OCI-LY7 (cell line): ENCODE measurements around the gene PDE9A. TPM values are rescaled to one million over a fixed set of nuclear protein-coding genes. Genes with fewer than 3 reads are reported as not detected.

Experiments
- BruUV-seq: library from RNA; stranded (reverse); fragments of 400-500 nt; replicated peaks from 2 replicates; lab custom pipeline; 2021; lab: Mats Ljungman, UMichigan
- CTCF ChIA-PET: fragments of 300-600 bp; sonication (Branson Sonifier 250); formaldehyde crosslinking; loops from one replicate; lab custom pipeline; 2022; ENCODE audit warnings: antibody characterized with exemption; ENCODE audit not compliant: unreplicated experiment; lab: Charles Lee
- POLR2A ChIA-PET: fragments of 300-600 bp; sonication (Branson Sonifier 250); formaldehyde crosslinking; loops from one replicate; lab custom pipeline; 2022; ENCODE audit warnings: antibody characterized with exemption; lab: Charles Lee
- DNase-seq: peaks from one replicate; pipeline ENCODE4 v3.0.0-alpha.2; 2015; ENCODE audit warnings: low spot score
- H2AFZ ChIP-seq: fragments of 200-600 bp; sonication (generic), shearing (Covaris generic); 2 replicates; pipeline ENCODE4 v1.6.1; 2014; ENCODE audit warnings: mild to moderate bottlenecking, antibody characterized with exemption, low read length, moderate library complexity
- H3K27ac ChIP-seq: fragments of 200-600 bp; sonication (generic); 2 replicates; pipeline ENCODE4 v1.5.1; 2014; ENCODE audit warnings: mixed run types, low read depth, mild to moderate bottlenecking, moderate library complexity, low read length, inconsistent platforms; ENCODE audit not compliant: poor library complexity, severe bottlenecking
- H3K36me3 ChIP-seq: fragments of 200-600 bp; sonication (generic); 2 replicates; pipeline ENCODE4 v1.6.1; 2014; ENCODE audit warnings: mild to moderate bottlenecking, antibody characterized with exemption, low read length, moderate library complexity, mixed read lengths; ENCODE audit not compliant: insufficient read depth
- H3K4me1 ChIP-seq: fragments of 200-600 bp; sonication (generic); 2 replicates; pipeline ENCODE4 v1.5.1; 2014; ENCODE audit warnings: mild to moderate bottlenecking, low read length; ENCODE audit not compliant: insufficient read depth, poor library complexity, severe bottlenecking
- H3K4me2 ChIP-seq: fragments of 200-600 bp; sonication (generic); 2 replicates; pipeline ENCODE4 v1.6.1; 2014; ENCODE audit warnings: mild to moderate bottlenecking, low read length
- H3K4me3 ChIP-seq: fragments of 200-600 bp; sonication (generic); 2 replicates; pipeline ENCODE4 v1.5.1; 2014; ENCODE audit warnings: mild to moderate bottlenecking, low read depth, low read length; ENCODE audit not compliant: poor library complexity, severe bottlenecking
- H3K79me2 ChIP-seq: fragments of 200-600 bp; sonication (generic); 2 replicates; pipeline ENCODE4 v1.6.1; 2016; ENCODE audit warnings: low read depth, mild to moderate bottlenecking, low read length, moderate library complexity, mixed read lengths; ENCODE audit not compliant: insufficient read depth
- H3K9me2 ChIP-seq: fragments of 200-600 bp; sonication (generic); 2 replicates; pipeline ENCODE4 v1.6.1; 2016; ENCODE audit warnings: mild to moderate bottlenecking, low read length, mixed read lengths; ENCODE audit not compliant: insufficient read depth
- H3K9me3 ChIP-seq: fragments of 200-600 bp; sonication (generic); 2 replicates; pipeline ENCODE4 v1.6.1; 2014; ENCODE audit warnings: mild to moderate bottlenecking, mixed run types, low read length, mixed read lengths
- H4K20me1 ChIP-seq: fragments of 200-600 bp; sonication (generic); 2 replicates; pipeline ENCODE4 v1.6.1; 2014; ENCODE audit warnings: mild to moderate bottlenecking, antibody characterized with exemption, low read length, moderate library complexity, mixed read lengths; ENCODE audit not compliant: insufficient read depth
- CTCF ChIP-seq: fragments of 200-600 bp; sonication (generic); conservative IDR thresholded peaks from 2 replicates; pipeline ENCODE4 v1.5.1; 2014; ENCODE audit warnings: mild to moderate bottlenecking, antibody characterized with exemption, low read length, moderate library complexity, mixed read lengths
- EZH2phosphoT487 ChIP-seq: fragments of 200-600 bp; sonication (generic); IDR thresholded peaks from 2 replicates; pipeline ENCODE4 v1.6.1; 2018; ENCODE audit warnings: low read depth, borderline replicate concordance, mild to moderate bottlenecking, mixed run types, antibody characterized with exemption, low read length, moderate library complexity, mixed read lengths
- intact Hi-C: fragments of 100-400 bp; cut with micrococcal nuclease; formaldehyde crosslinking; loops from one replicate; pipeline ENCODE4 v1.10.0; 2022; ENCODE audit not compliant: unreplicated experiment
- total RNA-seq, 2 experiments: library from RNA; depleted of rRNA in 1 of 2; stranded (reverse); fragments of >200 nt in 1 of 2; shearing (Covaris generic) in 1 of 2; gene quantifications; 2 replicates each; pipeline ENCODE4 v1.2.3, GENCODE V29; 2014 to 2022

Gene PDE9A
- total RNA-seq, 2 experiments from 2014 or later: 11.4 to 22.4 TPM

- H3K4me1 ChIP-seq: no peaks in the 10 kb centered on the region
- H3K9me2 ChIP-seq: no peaks in the 10 kb centered on the region
- TF ChIP-seq CTCF: no peak
- no peak for TF ChIP-seq EZH2phosphoT487
- H3K4me3 ChIP-seq: no peak overlapping the region
- no peaks in the 10 kb centered on the region for H4K20me1 ChIP-seq
- ChIA-PET POLR2A (no interaction called here), CTCF (no interaction called here)
- no TSS peak for BruUV-seq
- intact Hi-C loops: no loop called here
- no peaks in the 10 kb centered on the region for H3K36me3 ChIP-seq
- H2AFZ ChIP-seq: no peak overlapping the region
- H3K9me3 ChIP-seq: no peaks in the 10 kb centered on the region
- no peaks in the 10 kb centered on the region for H3K79me2 ChIP-seq
- no peak overlapping the region for H3K4me2 ChIP-seq
- DNase-seq: no peak
- H3K27ac ChIP-seq: no peak overlapping the region
Observed at GRCh38 chr21:42701706-42702456, 48.5 kb downstream of the PDE9A start.

GRCh38 chr21:42702720-42703119, 49.3 kb downstream of the PDE9A start:
- Histone ChIP-seq H4K20me1 (no peaks in the 10 kb centered on the region), H3K4me2 (no peak overlapping the region), H3K36me3 (no peaks in the 10 kb centered on the region), H3K9me2 (no peaks in the 10 kb centered on the region), H3K4me1 (no peaks in the 10 kb centered on the region), H3K27ac (no peak overlapping the region), H2AFZ (no peak overlapping the region), H3K9me3 (no peaks in the 10 kb centered on the region), H3K79me2 (no peaks in the 10 kb centered on the region), H3K4me3 (no peak overlapping the region)
- no peak for DNase-seq
- TF ChIP-seq EZH2phosphoT487 (no peak), CTCF (no peak)
- POLR2A ChIA-PET: no interaction called here
- no TSS peak for BruUV-seq
- CTCF ChIA-PET: no interaction called here
- intact Hi-C loops: no loop called here

- TF ChIP-seq EZH2phosphoT487: no peak
- no peak for TF ChIP-seq CTCF
- H3K4me1 ChIP-seq: no peaks in the 10 kb centered on the region
- no peaks in the 10 kb centered on the region for H4K20me1 ChIP-seq
- intact Hi-C loops: no loop called here
- H3K36me3 ChIP-seq: no peaks in the 10 kb centered on the region
- H3K27ac ChIP-seq: no peak overlapping the region
- no peak overlapping the region for H3K4me2 ChIP-seq
- no peaks in the 10 kb centered on the region for H3K9me2 ChIP-seq
- ChIA-PET POLR2A (no interaction called here), CTCF (no interaction called here)
- DNase-seq: no peak
- no peak overlapping the region for H3K4me3 ChIP-seq
- no peaks in the 10 kb centered on the region for H3K9me3 ChIP-seq
- no TSS peak for BruUV-seq
- H2AFZ ChIP-seq: no peak overlapping the region
- no peaks in the 10 kb centered on the region for H3K79me2 ChIP-seq
Observed at GRCh38 chr21:42703136-42703908, 49.9 kb downstream of the PDE9A start.
